Islet of Langerhans (tissue), 1 donor: ENCODE data around the gene PRAC2.

Source experiments
- FAIRE-seq: peaks from one replicate; lab custom pipeline; 2011; peaks lifted over from hg19 to GRCh38; lab: Jason Lieb, UNC

The PRAC2 gene

GRCh38 chr17:48734333-48735061 lies 11.5 kb downstream of the PRAC2 start:
- FAIRE-seq: no peak

- no peak for FAIRE-seq
Observed at GRCh38 chr17:48735062-48735351, 12.0 kb downstream of the PRAC2 start.

GRCh38 chr17:48737330-48738043 lies 14.5 kb downstream of the PRAC2 start:
- no peak for FAIRE-seq

- FAIRE-seq: no peak
Observed at GRCh38 chr17:48738424-48738802, 15.4 kb downstream of the PRAC2 start.

- no peak for FAIRE-seq
Observed at GRCh38 chr17:48738803-48739526, 16.0 kb downstream of the PRAC2 start.

- FAIRE-seq: no peak
Observed at GRCh38 chr17:48740537-48740936, 17.6 kb downstream of the PRAC2 start.

GRCh38 chr17:48745381-48746275 lies 22.6 kb downstream of the PRAC2 start:
- no peak for FAIRE-seq

- no peak for FAIRE-seq
Observed at GRCh38 chr17:48746916-48747444, 24.0 kb downstream of the PRAC2 start.

- peak; percentile 9 for FAIRE-seq
Observed at GRCh38 chr17:48747445-48748363, 24.7 kb downstream of the PRAC2 start.

- peak; percentile 87 for FAIRE-seq
Observed at GRCh38 chr17:48748718-48749566, 26.0 kb downstream of the PRAC2 start.

- FAIRE-seq: no peak
Observed at GRCh38 chr17:48749621-48750553, 26.9 kb downstream of the PRAC2 start.

- no peak for FAIRE-seq
Observed at GRCh38 chr17:48751172-48751571, 28.2 kb downstream of the PRAC2 start.

GRCh38 chr17:48751733-48752398 lies 28.9 kb downstream of the PRAC2 start:
- FAIRE-seq: no peak

GRCh38 chr17:48752399-48753288 lies 29.7 kb downstream of the PRAC2 start:
- FAIRE-seq: no peak

- FAIRE-seq: no peak
Observed at GRCh38 chr17:48753794-48754499, 31.0 kb downstream of the PRAC2 start.

GRCh38 chr17:48754500-48755261 lies 31.7 kb downstream of the PRAC2 start:
- FAIRE-seq: no peak
